ENCODE measurements around the gene SPATA20.

SPATA20 gene

GRCh38 chr17:50556803-50557202, 9.8 kb downstream of the SPATA20 start:
- H3K4me3 ChIP-seq (ENCODE audit: low read depth, low read length) = no peak overlapping the region
- in situ Hi-C loops (cut with HindIII; ENCODE audit: low pct_ligation_motif_present, low sequenced_read_pairs) = loop anchor here (25.0 kb wide), 1 partner anchor 130 kb away; no protein-coding TSS in a partner anchor
- no peak for TF ChIP-seq CTCF (IDR thresholded peaks at IDR 0.05; ENCODE audit: low read depth, low read length, missing control alignments)
- H3K36me3 ChIP-seq (replicated peaks) = no peaks in the 10 kb centered on the region
- H3K27me3 ChIP-seq (replicated peaks) = peaks cover 37% of the 10 kb centered on the region
- no peak for DNase-seq
- H3K27ac ChIP-seq = no peak overlapping the region

- Histone ChIP-seq H3K27me3 (replicated peaks) (peaks cover 43% of the 10 kb centered on the region), H3K27ac (no peak overlapping the region), H3K4me3 (ENCODE audit: low read depth, low read length) (no peak overlapping the region), H3K36me3 (replicated peaks) (no peaks in the 10 kb centered on the region)
- TF ChIP-seq CTCF (IDR thresholded peaks at IDR 0.05; ENCODE audit: low read depth, low read length, missing control alignments) = no peak
- no peak for DNase-seq
- in situ Hi-C loops (cut with HindIII; ENCODE audit: low pct_ligation_motif_present, low sequenced_read_pairs) = loop anchor here (25.0 kb wide), 1 partner anchor 130 kb away; no protein-coding TSS in a partner anchor
These were observed 10.7 kb downstream of the SPATA20 start for GRCh38 chr17:50557630-50558029.

- Histone ChIP-seq H3K27ac (no peak overlapping the region), H3K36me3 (replicated peaks) (no peaks in the 10 kb centered on the region), H3K27me3 (replicated peaks) (peaks cover 48% of the 10 kb centered on the region), H3K4me3 (ENCODE audit: low read depth, low read length) (no peak overlapping the region)
- no peak for TF ChIP-seq CTCF (IDR thresholded peaks at IDR 0.05; ENCODE audit: low read depth, low read length, missing control alignments)
- in situ Hi-C loops (cut with HindIII; ENCODE audit: low pct_ligation_motif_present, low sequenced_read_pairs) = loop anchor here (25.0 kb wide), 1 partner anchor 129 kb away; no protein-coding TSS in a partner anchor
- no peak for DNase-seq
These were observed 11.1 kb downstream of the SPATA20 start for GRCh38 chr17:50558091-50558490.

GRCh38 chr17:50558581-50558940, 11.6 kb downstream of the SPATA20 start:
- H3K27me3 ChIP-seq (replicated peaks) = peaks cover 53% of the 10 kb centered on the region
- in situ Hi-C loops (cut with HindIII; ENCODE audit: low pct_ligation_motif_present, low sequenced_read_pairs) = loop anchor here (25.0 kb wide), 1 partner anchor 129 kb away; no protein-coding TSS in a partner anchor
- no peak for DNase-seq

GRCh38 chr17:50558941-50559614, 12.1 kb downstream of the SPATA20 start:
- in situ Hi-C loops (cut with HindIII; ENCODE audit: low pct_ligation_motif_present, low sequenced_read_pairs) = loop anchor here (25.0 kb wide), 1 partner anchor 128 kb away; no protein-coding TSS in a partner anchor
- no peaks in the 10 kb centered on the region for H3K36me3 ChIP-seq (replicated peaks)
- H3K27me3 ChIP-seq (replicated peaks) = peaks cover 58% of the 10 kb centered on the region
- H3K27ac ChIP-seq = no peak overlapping the region
- no peak for DNase-seq
- H3K4me3 ChIP-seq (ENCODE audit: low read depth, low read length) = no peak overlapping the region
- no peak for TF ChIP-seq CTCF (IDR thresholded peaks at IDR 0.05; ENCODE audit: low read depth, low read length, missing control alignments)

More at GRCh38 chr17:50558581-50558940, 11.6 kb downstream of the SPATA20 start:
- no peak for TF ChIP-seq CTCF (IDR thresholded peaks at IDR 0.05; ENCODE audit: low read depth, low read length, missing control alignments)
- H3K36me3 ChIP-seq (replicated peaks) = no peaks in the 10 kb centered on the region
- H3K27ac ChIP-seq = no peak overlapping the region
- H3K4me3 ChIP-seq (ENCODE audit: low read depth, low read length) = no peak overlapping the region

All from brain microvascular endothelial cell (primary cell).